Stimulated activated naive CD4-positive, alpha-beta T cell treated with Interleukin-2 at 50 U/mL for 16 hours (primary cell): ENCODE data around the gene SYNE4.

ENCODE experiments used
- DNase-seq: peaks from one replicate; lab custom pipeline; 2025; lab: John Stamatoyannopoulos, UW

SYNE4 gene

GRCh38 chr19:35955881-35956634, 52.6 kb downstream of the SYNE4 start:
- DNase-seq, result no peak
